ENCODE results near the gene TRMT1.
A peak's percentile ranks its signal among the peaks of the same experiment; 100 is the strongest.

Gene TRMT1

DNA sequence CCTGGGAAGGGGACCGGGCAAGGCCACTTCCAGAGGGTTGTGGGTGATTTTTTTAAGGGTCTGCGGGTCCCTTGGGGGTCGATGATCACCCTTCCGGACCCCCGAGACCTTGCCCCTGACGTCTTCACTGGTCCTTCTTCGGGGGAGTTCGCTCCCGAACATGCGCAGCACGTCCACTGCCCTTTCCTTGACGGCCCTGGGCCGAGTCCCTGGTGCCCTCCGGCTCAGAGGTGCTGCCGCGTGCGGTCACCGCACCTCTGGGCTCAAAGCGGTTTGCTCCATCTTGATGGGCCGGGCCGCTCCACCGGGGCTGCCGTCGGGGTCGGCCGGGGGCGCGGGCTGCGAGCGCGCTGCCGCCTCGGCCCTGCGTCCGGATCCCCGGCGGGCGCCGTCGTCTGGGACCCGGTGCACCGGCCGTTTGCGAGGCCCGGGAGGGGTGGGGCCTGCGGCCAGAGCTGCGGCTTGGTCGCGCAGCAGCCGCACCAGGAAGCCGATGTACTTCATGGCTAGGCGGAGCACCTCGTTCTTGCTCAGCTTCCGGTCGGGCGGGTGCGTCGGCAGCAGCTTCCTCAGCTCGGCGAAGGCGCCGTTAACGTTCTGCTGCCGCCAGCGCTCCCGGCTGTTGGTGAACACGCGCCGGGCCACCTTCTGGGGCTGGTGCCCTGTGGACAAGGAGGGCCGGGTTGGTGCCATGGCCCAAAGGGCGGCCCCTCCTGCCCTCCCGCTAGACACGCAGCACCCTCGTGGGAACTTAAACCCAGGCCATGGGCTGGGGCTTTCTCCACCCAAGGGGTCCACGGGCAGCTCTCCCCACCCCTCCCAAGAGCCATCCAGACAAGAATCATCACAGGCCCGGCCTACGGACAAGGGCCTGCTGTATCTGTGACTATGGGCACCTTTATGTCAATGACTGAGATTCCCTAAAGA lies 17.2 kb downstream of the TRMT1 start:
- Histone ChIP-seq H3K27ac (ENCODE audit: poor library complexity, severe bottlenecking) (no peak overlapping the region), H3K27me3 (ENCODE audit: insufficient read depth, poor library complexity, severe bottlenecking) (no peaks in the 10 kb centered on the region), H3K9me3 (ENCODE audit: severe bottlenecking) (no peaks in the 10 kb centered on the region), H3K36me3 (ENCODE audit: low read depth) (no peaks in the 10 kb centered on the region), H3K4me1 (ENCODE audit: insufficient read depth, poor library complexity, severe bottlenecking) (no peaks in the 10 kb centered on the region), H3K4me3 (ENCODE audit: severe bottlenecking) (no peak overlapping the region)
- no peak for ATAC-seq (ENCODE audit: low read depth)
- no peak for DNase-seq (ENCODE audit: low spot score)
- TF ChIP-seq, protein P1, sequence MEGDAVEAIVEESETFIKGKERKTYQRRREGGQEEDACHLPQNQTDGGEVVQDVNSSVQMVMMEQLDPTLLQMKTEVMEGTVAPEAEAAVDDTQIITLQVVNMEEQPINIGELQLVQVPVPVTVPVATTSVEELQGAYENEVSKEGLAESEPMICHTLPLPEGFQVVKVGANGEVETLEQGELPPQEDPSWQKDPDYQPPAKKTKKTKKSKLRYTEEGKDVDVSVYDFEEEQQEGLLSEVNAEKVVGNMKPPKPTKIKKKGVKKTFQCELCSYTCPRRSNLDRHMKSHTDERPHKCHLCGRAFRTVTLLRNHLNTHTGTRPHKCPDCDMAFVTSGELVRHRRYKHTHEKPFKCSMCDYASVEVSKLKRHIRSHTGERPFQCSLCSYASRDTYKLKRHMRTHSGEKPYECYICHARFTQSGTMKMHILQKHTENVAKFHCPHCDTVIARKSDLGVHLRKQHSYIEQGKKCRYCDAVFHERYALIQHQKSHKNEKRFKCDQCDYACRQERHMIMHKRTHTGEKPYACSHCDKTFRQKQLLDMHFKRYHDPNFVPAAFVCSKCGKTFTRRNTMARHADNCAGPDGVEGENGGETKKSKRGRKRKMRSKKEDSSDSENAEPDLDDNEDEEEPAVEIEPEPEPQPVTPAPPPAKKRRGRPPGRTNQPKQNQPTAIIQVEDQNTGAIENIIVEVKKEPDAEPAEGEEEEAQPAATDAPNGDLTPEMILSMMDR (IDR thresholded peaks at IDR 0.05; ENCODE audit: poor library complexity, severe bottlenecking): no peak

DNA sequence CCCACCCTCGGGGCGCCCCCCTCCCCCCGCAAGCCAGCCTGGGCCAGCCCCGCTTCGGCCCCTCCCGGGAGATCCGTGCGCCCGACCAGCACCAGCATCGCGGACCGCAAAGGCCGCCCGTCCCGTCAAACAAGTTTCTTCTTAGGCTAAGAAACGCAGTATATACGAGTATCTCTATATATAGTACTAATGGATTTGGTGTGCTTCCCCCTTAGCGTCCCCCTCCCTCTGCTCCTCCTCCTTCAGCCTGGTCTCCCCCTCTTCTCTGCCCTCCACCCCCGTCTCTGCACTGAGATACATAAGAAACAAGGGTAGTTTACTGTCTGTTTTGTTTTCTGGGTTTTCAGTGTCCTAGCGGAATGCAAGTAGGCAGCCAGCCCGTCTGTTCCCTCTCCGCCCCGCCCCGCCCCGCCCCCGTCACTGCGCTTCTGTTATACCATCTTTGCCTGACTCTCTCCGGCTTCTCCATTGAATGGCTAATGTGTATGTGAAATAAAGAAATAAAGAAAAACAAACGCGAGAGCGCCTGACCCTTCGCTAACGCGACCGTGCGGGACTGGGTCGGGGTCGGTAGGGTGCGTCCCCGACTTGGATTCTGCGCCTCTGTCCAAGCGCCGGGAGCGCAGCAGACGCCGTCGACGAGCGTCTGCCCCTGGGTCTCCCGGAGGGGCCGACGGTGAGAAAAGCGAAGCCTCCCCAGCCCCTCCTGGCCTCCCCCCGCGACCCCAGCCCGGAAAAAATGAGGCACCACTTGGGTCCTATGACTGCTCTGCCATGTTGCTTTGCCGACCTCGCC lies 18.1 kb downstream of the TRMT1 start:
- no peak for ATAC-seq (ENCODE audit: low read depth)
- no peak for DNase-seq (ENCODE audit: low spot score)
- no peaks in the 10 kb centered on the region for H3K4me1 ChIP-seq (ENCODE audit: insufficient read depth, poor library complexity, severe bottlenecking)
- TF ChIP-seq, protein P1 (IDR thresholded peaks at IDR 0.05; ENCODE audit: poor library complexity, severe bottlenecking): no peak
- H3K36me3 ChIP-seq (ENCODE audit: low read depth): no peaks in the 10 kb centered on the region
- H3K27ac ChIP-seq (ENCODE audit: poor library complexity, severe bottlenecking): no peak overlapping the region
- no peaks in the 10 kb centered on the region for H3K9me3 ChIP-seq (ENCODE audit: severe bottlenecking)
- no peak overlapping the region for H3K4me3 ChIP-seq (ENCODE audit: severe bottlenecking)
- no peaks in the 10 kb centered on the region for H3K27me3 ChIP-seq (ENCODE audit: insufficient read depth, poor library complexity, severe bottlenecking)

DNA sequence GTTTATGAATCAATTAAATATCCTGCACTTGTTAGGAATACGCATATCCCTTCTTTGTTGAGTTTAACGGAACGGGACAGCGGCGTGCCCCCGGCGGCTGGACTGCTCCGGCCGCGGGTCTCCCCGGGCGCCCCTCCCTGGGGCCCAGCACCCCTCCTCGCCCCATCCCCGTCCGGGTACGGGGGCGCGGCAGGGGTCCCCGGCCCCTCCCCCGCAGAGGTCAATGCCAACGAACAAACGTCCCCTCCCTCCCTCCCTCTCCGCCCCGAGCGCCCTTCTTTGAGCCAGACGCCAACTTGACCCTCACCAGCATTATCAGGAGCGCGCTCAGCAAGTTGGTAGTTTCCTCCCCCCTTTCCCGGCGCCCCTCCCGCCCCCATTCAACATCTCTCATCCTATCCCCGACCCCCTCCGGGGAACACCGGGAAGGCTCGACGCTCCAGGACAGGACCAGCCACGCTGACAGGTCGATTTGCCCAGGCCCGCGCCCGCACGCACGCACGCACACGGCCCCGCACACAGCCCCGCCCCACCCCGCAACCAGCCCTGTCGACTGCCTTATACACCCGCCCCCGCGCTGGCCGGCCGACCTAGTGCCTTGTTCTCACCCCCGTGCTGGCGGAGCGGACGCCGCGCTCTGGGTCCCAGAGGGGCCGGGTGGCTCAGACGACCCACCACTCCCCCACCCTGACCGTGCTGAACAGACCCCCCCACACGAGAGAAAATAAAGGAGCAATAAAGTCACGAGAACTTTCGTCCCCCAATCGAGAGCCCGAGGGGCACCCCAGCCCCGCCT lies 18.9 kb downstream of the TRMT1 start:
- DNase-seq (ENCODE audit: low spot score): no peak

DNA sequence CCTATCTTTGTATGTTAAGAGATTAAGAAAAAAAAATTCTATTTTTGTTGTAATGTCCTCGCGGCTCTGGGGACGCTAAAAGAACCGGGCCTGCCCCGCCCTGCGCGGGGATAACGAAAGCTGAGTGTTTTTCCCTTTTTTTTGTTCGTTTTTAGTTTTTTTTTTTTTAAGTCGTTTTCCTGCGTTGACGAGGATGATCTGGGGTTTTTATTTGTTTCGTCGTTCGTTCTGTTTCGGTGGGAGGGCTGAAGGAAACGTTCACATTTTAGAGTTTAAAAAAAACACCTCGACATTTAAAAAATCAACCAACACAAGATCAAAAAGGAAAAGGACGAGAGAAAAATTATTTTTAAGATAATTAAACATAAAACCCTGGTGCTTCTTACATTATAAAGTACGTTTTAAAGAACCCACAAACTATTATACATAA lies 19.5 kb downstream of the TRMT1 start:
- no peaks in the 10 kb centered on the region for H3K27me3 ChIP-seq (ENCODE audit: insufficient read depth, poor library complexity, severe bottlenecking)
- no peaks in the 10 kb centered on the region for H3K4me1 ChIP-seq (ENCODE audit: insufficient read depth, poor library complexity, severe bottlenecking)
- DNase-seq (ENCODE audit: low spot score): no peak
- H3K9me3 ChIP-seq (ENCODE audit: severe bottlenecking): no peaks in the 10 kb centered on the region
- no peak overlapping the region for H3K27ac ChIP-seq (ENCODE audit: poor library complexity, severe bottlenecking)
- H3K36me3 ChIP-seq (ENCODE audit: low read depth): no peaks in the 10 kb centered on the region
- no peak overlapping the region for H3K4me3 ChIP-seq (ENCODE audit: severe bottlenecking)
- ATAC-seq (ENCODE audit: low read depth): no peak
- TF ChIP-seq, protein P1 (IDR thresholded peaks at IDR 0.05; ENCODE audit: poor library complexity, severe bottlenecking): no peak

More for the DNA sequence above, 18.9 kb downstream of the TRMT1 start:
- Histone ChIP-seq H3K4me3 (ENCODE audit: severe bottlenecking) (no peak overlapping the region), H3K36me3 (ENCODE audit: low read depth) (no peaks in the 10 kb centered on the region), H3K9me3 (ENCODE audit: severe bottlenecking) (no peaks in the 10 kb centered on the region), H3K4me1 (ENCODE audit: insufficient read depth, poor library complexity, severe bottlenecking) (no peaks in the 10 kb centered on the region), H3K27me3 (ENCODE audit: insufficient read depth, poor library complexity, severe bottlenecking) (no peaks in the 10 kb centered on the region), H3K27ac (ENCODE audit: poor library complexity, severe bottlenecking) (no peak overlapping the region)
- peak; percentile 20; the same call in 2 of the 3 replicates for ATAC-seq (ENCODE audit: low read depth)
- TF ChIP-seq, protein P1 (IDR thresholded peaks at IDR 0.05; ENCODE audit: poor library complexity, severe bottlenecking): no peak
